K562 (cell line): ENCODE results near the gene TBC1D2. TPM values are rescaled to one million over a fixed set of nuclear protein-coding genes. Genes with fewer than 3 reads are reported as not detected.

Experiments used
- CBX3 ChIP-seq, 2 experiments: IDR thresholded peaks; 1 replicate in 1 of 2; 2 replicates in 1 of 2; pipeline ENCODE4 v1.6.1; 2012; ENCODE audit warnings: inconsistent platforms in 2 of 2, low read length in 2 of 2, borderline replicate concordance in 1 of 2, control low read depth in 1 of 2
- ILK ChIP-seq: fragments of 450-650 bp; IDR thresholded peaks from 2 replicates; pipeline ENCODE4 v1.6.1; 2016; ENCODE audit warnings: missing genetic modification characterization, low read depth, mild to moderate bottlenecking, missing compliant biosample characterization, moderate library complexity, borderline replicate concordance
- NBN ChIP-seq: fragments of 450-650 bp; IDR thresholded peaks from 2 replicates; pipeline ENCODE4 v1.6.1; 2016; ENCODE audit warnings: low read depth, mild to moderate bottlenecking
- RAD21 ChIP-seq, 2 experiments: fragments of 250-450 bp in 1 of 2; fragments of 450-650 bp in 1 of 2; sonication (Bioruptor Pico) in 1 of 2; formaldehyde crosslinking in 1 of 2; IDR thresholded peaks in 1 of 2; conservative IDR thresholded peaks in 1 of 2; 2 replicates each; pipeline versions ENCODE4 v1.4.0 to v1.8.0; 2020 to 2022; ENCODE audit warnings: mild to moderate bottlenecking in 2 of 2, moderate library complexity in 1 of 2
- RUNX1 ChIP-seq: sonication (generic); IDR thresholded peaks from 2 replicates; pipeline ENCODE4 v1.6.1; 2016; ENCODE audit warnings: antibody characterized with exemption, low read depth
- STAG1 ChIP-seq: sonication (generic); formaldehyde crosslinking; IDR thresholded peaks from 2 replicates; pipeline ENCODE4 v1.5.0; 2020; ENCODE audit warnings: missing genetic modification reagents, borderline replicate concordance
- ZFP30 ChIP-seq: fragments of 250-450 bp; sonication (Bioruptor Pico); IDR thresholded peaks from 2 replicates; pipeline ENCODE4 v1.8.0; 2022; ENCODE audit warnings: moderate library complexity, mild to moderate bottlenecking, inconsistent platforms, borderline replicate concordance
- ZNF444 ChIP-seq: fragments of 250-450 bp; sonication (Bioruptor Pico); IDR thresholded peaks from 2 replicates; pipeline ENCODE4 v1.4.0; 2020; ENCODE audit warnings: mild to moderate bottlenecking, moderate library complexity
- polyA plus RNA-seq, 8 experiments: library from polyadenylated mRNA; depleted of rRNA in 4 of 8; stranded (reverse) in 5 of 8; unstranded in 3 of 8; fragments of >200 nt; fragmentation: Nextera tagmentation in 2 of 8; fragmentation: Illumina TruSeq in 1 of 8; extraction: Ambion mirVana in 2 of 8; extraction: Trizol in 1 of 8; gene quantifications; 2 replicates each; pipeline versions ENCODE4 v1.2.1 to v1.2.3, GENCODE V29; 2011 to 2014; ENCODE audit warnings: inconsistent platforms in 1 of 8, missing spikeins in 1 of 8
- total RNA-seq, 7 experiments: library from RNA; depleted of rRNA in 6 of 7; stranded (reverse); fragments of >200 nt in 6 of 7; fragmentation: Illumina TruSeq in 2 of 7; extraction: Trizol in 2 of 7; gene quantifications; 2 replicates each; pipeline versions ENCODE4 v1.2.1 to v1.2.3, GENCODE V29; 2011 to 2021; ENCODE audit warnings: low replicate concordance in 1 of 7
- TF ChIP-seq, protein P1 (sequence below): fragments of 200-400 bp; formaldehyde crosslinking; IDR thresholded peaks from 2 replicates; pipeline ENCODE4 v1.6.1; 2017; ENCODE audit warnings: mild to moderate bottlenecking, low read depth, low read length, moderate library complexity
- TF ChIP-seq, protein P2 (sequence below): fragments of 450-650 bp; IDR thresholded peaks from 2 replicates; pipeline ENCODE4 v1.6.1; 2018; ENCODE audit warnings: mild to moderate bottlenecking, low read depth; ENCODE audit not compliant: partially characterized antibody
- TF ChIP-seq, protein P3 (sequence below): IDR thresholded peaks from 2 replicates; pipeline ENCODE4 v1.6.1; 2014; ENCODE audit warnings: antibody characterized with exemption
- TF ChIP-seq, protein P4 (sequence below): fragments of 250-450 bp; sonication (Bioruptor Pico); IDR thresholded peaks from 2 replicates; pipeline ENCODE4 v1.5.0; 2022; ENCODE audit warnings: mild to moderate bottlenecking

TBC1D2 gene
- total and polyA plus RNA-seq, 9 of the 15 experiments (the other 6 are each of a cell fraction or from before 2014, with no cell fraction given): 0.10 to 7.0 (median 2.5) TPM

DNA sequence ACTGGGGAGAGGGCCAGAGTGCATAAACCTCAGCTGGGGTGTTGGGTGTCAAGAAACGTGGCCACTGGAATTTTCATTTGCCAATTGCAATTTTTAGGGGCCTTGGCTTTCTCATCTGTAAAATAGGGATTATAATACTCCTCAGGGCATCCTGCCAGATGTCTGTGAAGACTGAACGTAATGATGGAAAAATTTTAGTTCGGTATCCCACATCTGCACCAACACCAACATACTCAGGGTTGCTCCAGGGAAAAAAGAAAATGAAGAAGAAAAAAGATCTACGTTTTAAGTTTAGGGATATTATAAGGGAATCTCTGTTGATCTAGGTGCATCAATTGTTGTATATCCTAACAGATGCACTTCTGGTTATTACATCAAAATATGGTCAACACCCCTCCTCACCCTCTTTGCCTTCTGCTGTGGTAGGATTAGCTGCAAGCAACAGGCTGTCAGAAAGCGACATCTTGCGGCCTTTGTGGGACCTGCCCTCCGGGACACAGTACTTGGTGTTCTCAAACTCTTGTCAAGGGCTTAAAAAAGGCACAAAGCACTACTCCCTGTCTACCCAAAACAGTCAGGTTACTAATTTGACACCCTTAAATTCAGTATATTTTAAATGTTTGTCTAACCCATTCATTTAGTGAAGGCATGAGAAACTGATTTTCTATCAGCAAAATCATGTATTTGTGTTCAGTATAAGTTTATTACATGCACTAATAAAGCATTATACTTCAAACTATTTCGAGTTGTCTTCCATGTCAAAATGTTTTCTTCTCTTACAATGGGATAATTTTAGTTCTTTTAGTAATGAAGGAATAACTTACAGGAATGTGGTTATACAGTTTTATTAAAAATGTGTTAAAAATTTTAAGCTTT, 8.3 kb upstream of the TBC1D2 start (continued):
- TF ChIP-seq, protein P1, sequence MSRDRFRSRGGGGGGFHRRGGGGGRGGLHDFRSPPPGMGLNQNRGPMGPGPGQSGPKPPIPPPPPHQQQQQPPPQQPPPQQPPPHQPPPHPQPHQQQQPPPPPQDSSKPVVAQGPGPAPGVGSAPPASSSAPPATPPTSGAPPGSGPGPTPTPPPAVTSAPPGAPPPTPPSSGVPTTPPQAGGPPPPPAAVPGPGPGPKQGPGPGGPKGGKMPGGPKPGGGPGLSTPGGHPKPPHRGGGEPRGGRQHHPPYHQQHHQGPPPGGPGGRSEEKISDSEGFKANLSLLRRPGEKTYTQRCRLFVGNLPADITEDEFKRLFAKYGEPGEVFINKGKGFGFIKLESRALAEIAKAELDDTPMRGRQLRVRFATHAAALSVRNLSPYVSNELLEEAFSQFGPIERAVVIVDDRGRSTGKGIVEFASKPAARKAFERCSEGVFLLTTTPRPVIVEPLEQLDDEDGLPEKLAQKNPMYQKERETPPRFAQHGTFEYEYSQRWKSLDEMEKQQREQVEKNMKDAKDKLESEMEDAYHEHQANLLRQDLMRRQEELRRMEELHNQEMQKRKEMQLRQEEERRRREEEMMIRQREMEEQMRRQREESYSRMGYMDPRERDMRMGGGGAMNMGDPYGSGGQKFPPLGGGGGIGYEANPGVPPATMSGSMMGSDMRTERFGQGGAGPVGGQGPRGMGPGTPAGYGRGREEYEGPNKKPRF: no peak
- TF ChIP-seq ILK (tag): no peak
- TF ChIP-seq, protein P2, sequence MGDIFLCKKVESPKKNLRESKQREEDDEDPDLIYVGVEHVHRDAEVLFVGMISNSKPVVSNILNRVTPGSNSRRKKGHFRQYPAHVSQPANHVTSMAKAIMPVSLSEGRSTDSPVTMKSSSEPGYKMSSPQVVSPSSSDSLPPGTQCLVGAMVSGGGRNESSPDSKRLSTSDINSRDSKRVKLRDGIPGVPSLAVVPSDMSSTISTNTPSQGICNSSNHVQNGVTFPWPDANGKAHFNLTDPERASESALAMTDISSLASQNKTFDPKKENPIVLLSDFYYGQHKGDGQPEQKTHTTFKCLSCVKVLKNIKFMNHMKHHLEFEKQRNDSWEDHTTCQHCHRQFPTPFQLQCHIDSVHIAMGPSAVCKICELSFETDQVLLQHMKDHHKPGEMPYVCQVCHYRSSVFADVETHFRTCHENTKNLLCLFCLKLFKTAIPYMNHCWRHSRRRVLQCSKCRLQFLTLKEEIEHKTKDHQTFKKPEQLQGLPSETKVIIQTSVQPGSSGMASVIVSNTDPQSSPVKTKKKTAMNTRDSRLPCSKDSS: no peak
- peak in 1 of 2 experiments; percentile 78; a peak in 2 of 3 replicates for TF ChIP-seq CBX3 (IDR thresholded peaks at IDR 0.05; ENCODE audit: borderline replicate concordance in 1 of 2, low read length in 2 of 2)
- TF ChIP-seq, protein P3, sequence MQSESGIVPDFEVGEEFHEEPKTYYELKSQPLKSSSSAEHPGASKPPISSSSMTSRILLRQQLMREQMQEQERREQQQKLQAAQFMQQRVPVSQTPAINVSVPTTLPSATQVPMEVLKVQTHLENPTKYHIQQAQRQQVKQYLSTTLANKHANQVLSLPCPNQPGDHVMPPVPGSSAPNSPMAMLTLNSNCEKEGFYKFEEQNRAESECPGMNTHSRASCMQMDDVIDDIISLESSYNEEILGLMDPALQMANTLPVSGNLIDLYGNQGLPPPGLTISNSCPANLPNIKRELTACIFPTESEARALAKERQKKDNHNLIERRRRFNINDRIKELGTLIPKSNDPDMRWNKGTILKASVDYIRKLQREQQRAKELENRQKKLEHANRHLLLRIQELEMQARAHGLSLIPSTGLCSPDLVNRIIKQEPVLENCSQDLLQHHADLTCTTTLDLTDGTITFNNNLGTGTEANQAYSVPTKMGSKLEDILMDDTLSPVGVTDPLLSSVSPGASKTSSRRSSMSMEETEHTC: no peak
- TF ChIP-seq, protein P4, sequence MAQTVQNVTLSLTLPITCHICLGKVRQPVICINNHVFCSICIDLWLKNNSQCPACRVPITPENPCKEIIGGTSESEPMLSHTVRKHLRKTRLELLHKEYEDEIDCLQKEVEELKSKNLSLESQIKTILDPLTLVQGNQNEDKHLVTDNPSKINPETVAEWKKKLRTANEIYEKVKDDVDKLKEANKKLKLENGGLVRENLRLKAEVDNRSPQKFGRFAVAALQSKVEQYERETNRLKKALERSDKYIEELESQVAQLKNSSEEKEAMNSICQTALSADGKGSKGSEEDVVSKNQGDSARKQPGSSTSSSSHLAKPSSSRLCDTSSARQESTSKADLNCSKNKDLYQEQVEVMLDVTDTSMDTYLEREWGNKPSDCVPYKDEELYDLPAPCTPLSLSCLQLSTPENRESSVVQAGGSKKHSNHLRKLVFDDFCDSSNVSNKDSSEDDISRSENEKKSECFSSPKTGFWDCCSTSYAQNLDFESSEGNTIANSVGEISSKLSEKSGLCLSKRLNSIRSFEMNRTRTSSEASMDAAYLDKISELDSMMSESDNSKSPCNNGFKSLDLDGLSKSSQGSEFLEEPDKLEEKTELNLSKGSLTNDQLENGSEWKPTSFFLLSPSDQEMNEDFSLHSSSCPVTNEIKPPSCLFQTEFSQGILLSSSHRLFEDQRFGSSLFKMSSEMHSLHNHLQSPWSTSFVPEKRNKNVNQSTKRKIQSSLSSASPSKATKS (CRISPR knock-in tag): no peak
- peak; percentile 98 to 99 for TF ChIP-seq RAD21 (CRISPR knock-in tag; conservative IDR thresholded peaks at IDR 0.05 in 1 of 2, IDR thresholded peaks at IDR 0.05 in 1 of 2)
- TF ChIP-seq ZFP30 (CRISPR knock-in tag): no peak
- TF ChIP-seq NBN: peak; percentile 34; the same call in 1 of the 2 replicates
- peak; percentile 80; the same call in 1 of the 2 replicates for TF ChIP-seq STAG1 (CRISPR knock-in tag)
- no peak for TF ChIP-seq ZNF444
- no peak for TF ChIP-seq RUNX1
